Measurements from ENCODE around the gene BSPRY.

Gene BSPRY

DNA sequence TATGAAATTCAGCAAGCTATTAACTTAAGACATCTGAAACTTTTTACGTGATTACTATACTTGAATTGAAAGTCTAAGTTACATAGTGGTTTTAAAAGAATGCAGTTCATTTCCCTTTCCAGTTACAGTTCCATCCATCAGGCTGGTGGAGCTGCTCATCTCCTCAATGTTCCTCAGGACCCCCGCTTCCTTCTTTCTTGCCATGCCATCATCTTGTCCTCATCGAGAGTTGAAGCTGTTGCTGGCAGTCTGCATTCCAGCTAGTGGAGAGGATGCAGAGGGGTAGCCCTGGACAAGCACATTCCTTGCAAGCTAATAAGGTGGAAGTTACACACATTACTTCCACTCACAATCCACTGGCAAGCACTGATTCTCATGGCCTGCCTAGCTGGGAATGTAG, 37.4 kb upstream of the BSPRY start:
- Histone ChIP-seq H3K27me3 (ENCODE audit: control insufficient read depth in 3 of 3, insufficient read depth in 3 of 3, low read depth in 1 of 3, low read length in 3 of 3) (peaks cover 0 to 2% (median 0%) of the 10 kb centered on the region in 3 experiments), H3K4ac (ENCODE audit: low read length) (no peak overlapping the region), H2BK5ac (ENCODE audit: low read length) (no peak overlapping the region), H3K27ac (replicated peaks; ENCODE audit: low read length) (no peak overlapping the region), H3K18ac (ENCODE audit: low read length) (no peak overlapping the region), H2AK5ac (ENCODE audit: low read depth, low read length) (no peak overlapping the region), H3K4me2 (ENCODE audit: insufficient read depth, low read length, poor library complexity, severe bottlenecking) (no peak overlapping the region), H3K23ac (ENCODE audit: low read depth, low read length, poor library complexity) (no peak overlapping the region), H3K14ac (ENCODE audit: low read length) (no peak overlapping the region), H3K4me1 (ENCODE audit: control insufficient read depth in 2 of 2, insufficient read depth in 1 of 2, low read depth in 1 of 2, low read length in 2 of 2) (peaks cover 2 to 13% of the 10 kb centered on the region in 2 donors), H3K4me3 (ENCODE audit: low read length in 2 of 2) (no peak overlapping the region), H3K36me3 (replicated peaks in 1 of 2; ENCODE audit: control insufficient read depth in 2 of 2, insufficient read depth in 2 of 2, low read length in 2 of 2) (no peaks in the 10 kb centered on the region), H3K9me3 (replicated peaks in 1 of 2; ENCODE audit: control insufficient read depth in 2 of 2, insufficient read depth in 1 of 2, low read depth in 1 of 2, low read length in 2 of 2) (no peaks in the 10 kb centered on the region), H4K91ac (ENCODE audit: low read depth, low read length, poor library complexity) (no peak overlapping the region), H2BK15ac (ENCODE audit: low read length) (no peak overlapping the region), H2BK12ac (ENCODE audit: low read length) (no peak overlapping the region), H2BK120ac (ENCODE audit: low read depth, low read length) (no peak overlapping the region), H2AFZ (ENCODE audit: low read length) (no peak overlapping the region), H3K79me1 (ENCODE audit: low read depth, low read length) (no peaks in the 10 kb centered on the region), H3K9ac (ENCODE audit: low read depth, low read length, poor library complexity) (no peak overlapping the region), H4K8ac (ENCODE audit: low read depth, low read length) (no peak overlapping the region)
- no CpG with 5 or more reads among the region's 3 CpGs for WGBS, 2 donors (ENCODE audit: extremely low coverage in 2 of 2, insufficient read length in 2 of 2, insufficient replicate concordance in 1 of 2)
- DNase-seq (ENCODE audit: low spot score) = no peak

DNA sequence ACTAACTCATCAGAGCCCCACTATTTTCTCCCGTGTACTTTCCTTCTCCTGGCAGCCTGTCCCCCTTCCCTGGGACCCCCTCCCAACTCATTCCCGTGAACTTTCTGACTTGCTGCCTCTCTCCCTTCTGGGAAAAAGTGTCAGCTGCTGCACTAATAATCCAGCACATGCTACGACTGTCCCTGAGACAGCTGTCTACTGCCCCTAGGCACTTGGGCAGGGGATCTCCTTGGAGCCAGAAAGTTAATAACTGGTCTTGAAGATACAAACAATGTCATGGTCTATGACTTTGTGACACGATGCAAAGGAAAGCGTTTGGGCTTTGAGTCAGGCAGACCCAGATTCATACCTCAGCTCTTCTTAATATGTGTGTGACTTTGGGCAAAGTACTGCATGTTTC, 36.1 kb upstream of the BSPRY start:
- Histone ChIP-seq H2BK15ac (ENCODE audit: low read length) (no peak overlapping the region), H3K27ac (replicated peaks; ENCODE audit: low read length) (no peak overlapping the region), H3K4me3 (ENCODE audit: low read length in 2 of 2) (no peak overlapping the region), H3K4me2 (ENCODE audit: insufficient read depth, low read length, poor library complexity, severe bottlenecking) (no peak overlapping the region), H3K36me3 (replicated peaks in 1 of 2; ENCODE audit: control insufficient read depth in 2 of 2, insufficient read depth in 2 of 2, low read length in 2 of 2) (no peaks in the 10 kb centered on the region), H3K9ac (ENCODE audit: low read depth, low read length, poor library complexity) (no peak overlapping the region), H2BK12ac (ENCODE audit: low read length) (no peak overlapping the region), H3K18ac (ENCODE audit: low read length) (no peak overlapping the region), H3K14ac (ENCODE audit: low read length) (no peak overlapping the region), H3K23ac (ENCODE audit: low read depth, low read length, poor library complexity) (no peak overlapping the region), H2AK5ac (ENCODE audit: low read depth, low read length) (no peak overlapping the region), H4K91ac (ENCODE audit: low read depth, low read length, poor library complexity) (no peak overlapping the region), H3K9me3 (replicated peaks in 1 of 2; ENCODE audit: control insufficient read depth in 2 of 2, insufficient read depth in 1 of 2, low read depth in 1 of 2, low read length in 2 of 2) (no peaks in the 10 kb centered on the region), H2BK5ac (ENCODE audit: low read length) (no peak overlapping the region), H4K8ac (ENCODE audit: low read depth, low read length) (no peak overlapping the region), H2AFZ (ENCODE audit: low read length) (no peak overlapping the region), H3K27me3 (ENCODE audit: control insufficient read depth in 3 of 3, insufficient read depth in 3 of 3, low read depth in 1 of 3, low read length in 3 of 3) (peaks cover 0 to 2% (median 0%) of the 10 kb centered on the region in 3 experiments), H3K4ac (ENCODE audit: low read length) (no peak overlapping the region), H3K79me1 (ENCODE audit: low read depth, low read length) (no peaks in the 10 kb centered on the region), H3K4me1 (ENCODE audit: control insufficient read depth in 2 of 2, insufficient read depth in 1 of 2, low read depth in 1 of 2, low read length in 2 of 2) (peaks cover 2 to 9% of the 10 kb centered on the region in 2 donors), H2BK120ac (ENCODE audit: low read depth, low read length) (no peak overlapping the region)
- no CpG with 5 or more reads among the region's 5 CpGs for WGBS, 2 donors (ENCODE audit: extremely low coverage in 2 of 2, insufficient read length in 2 of 2, insufficient replicate concordance in 1 of 2)
- no peak for DNase-seq (ENCODE audit: low spot score)

DNA sequence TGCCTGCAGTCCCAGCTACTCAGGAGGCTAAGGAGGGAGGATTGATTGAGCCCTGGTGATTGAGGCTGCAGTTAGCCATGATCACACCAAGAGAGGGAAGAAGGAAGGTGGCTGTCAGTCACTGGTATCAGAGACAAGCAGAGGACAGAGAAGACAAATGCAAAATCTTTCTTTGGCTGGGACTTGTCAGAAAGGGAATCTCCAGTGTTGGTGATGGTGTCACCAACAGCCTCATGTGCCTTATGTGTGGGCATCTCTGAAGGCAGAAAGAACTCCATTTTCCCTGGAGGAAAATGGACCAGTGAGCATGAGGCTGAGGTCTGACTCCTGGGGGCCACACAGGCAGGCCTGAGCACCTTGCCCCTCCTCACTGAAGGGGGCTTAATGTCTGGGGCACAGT, 34.1 kb upstream of the BSPRY start:
- no peak overlapping the region for H3K27ac ChIP-seq (replicated peaks; ENCODE audit: low read length)
- H4K91ac ChIP-seq (ENCODE audit: low read depth, low read length, poor library complexity) = no peak overlapping the region
- no peaks in the 10 kb centered on the region for H3K79me1 ChIP-seq (ENCODE audit: low read depth, low read length)
- no peaks in the 10 kb centered on the region for H3K36me3 ChIP-seq (replicated peaks in 1 of 2; ENCODE audit: control insufficient read depth in 2 of 2, insufficient read depth in 2 of 2, low read length in 2 of 2)
- H3K4ac ChIP-seq (ENCODE audit: low read length) = no peak overlapping the region
- no peak overlapping the region for H3K4me2 ChIP-seq (ENCODE audit: insufficient read depth, low read length, poor library complexity, severe bottlenecking)
- H4K8ac ChIP-seq (ENCODE audit: low read depth, low read length) = no peak overlapping the region
- no peak overlapping the region for H2BK12ac ChIP-seq (ENCODE audit: low read length)
- H3K14ac ChIP-seq (ENCODE audit: low read length) = no peak overlapping the region
- H3K4me1 ChIP-seq (ENCODE audit: control insufficient read depth in 2 of 2, insufficient read depth in 1 of 2, low read depth in 1 of 2, low read length in 2 of 2) = peaks cover 2 to 9% of the 10 kb centered on the region in 2 donors
- no peak overlapping the region for H3K9ac ChIP-seq (ENCODE audit: low read depth, low read length, poor library complexity)
- no peaks in the 10 kb centered on the region for H3K9me3 ChIP-seq (replicated peaks in 1 of 2; ENCODE audit: control insufficient read depth in 2 of 2, insufficient read depth in 1 of 2, low read depth in 1 of 2, low read length in 2 of 2)
- H2BK5ac ChIP-seq (ENCODE audit: low read length) = no peak overlapping the region
- no peak overlapping the region for H3K23ac ChIP-seq (ENCODE audit: low read depth, low read length, poor library complexity)
- H2BK120ac ChIP-seq (ENCODE audit: low read depth, low read length) = no peak overlapping the region
- no peak overlapping the region for H2AFZ ChIP-seq (ENCODE audit: low read length)
- H2AK5ac ChIP-seq (ENCODE audit: low read depth, low read length) = no peak overlapping the region
- H3K4me3 ChIP-seq (ENCODE audit: low read length in 2 of 2) = no peak overlapping the region
- no peak overlapping the region for H3K18ac ChIP-seq (ENCODE audit: low read length)
- no peak overlapping the region for H2BK15ac ChIP-seq (ENCODE audit: low read length)
- H3K27me3 ChIP-seq (ENCODE audit: control insufficient read depth in 3 of 3, insufficient read depth in 3 of 3, low read depth in 1 of 3, low read length in 3 of 3) = peaks cover 0 to 2% (median 0%) of the 10 kb centered on the region in 3 experiments
- DNase-seq (ENCODE audit: low spot score) = no peak

DNA sequence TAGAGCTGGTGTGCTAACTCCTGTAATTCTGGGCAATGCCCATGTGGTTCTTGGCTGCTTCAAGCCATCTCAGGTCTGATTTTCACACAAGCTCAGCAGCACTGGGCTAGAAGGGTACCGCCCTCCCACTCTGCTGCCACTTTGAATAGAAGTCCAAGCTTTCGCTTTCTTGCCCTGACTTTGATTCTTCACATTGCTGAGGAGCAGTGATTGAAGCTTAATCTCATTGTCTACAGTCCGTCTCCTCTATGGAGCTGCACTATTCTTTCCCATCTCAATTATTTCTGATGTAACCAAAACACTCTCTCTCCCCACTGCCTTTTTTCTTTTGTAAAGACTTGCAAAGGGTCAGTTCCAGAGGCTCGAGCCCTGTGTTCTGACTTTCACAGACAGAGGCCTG, 33.3 kb upstream of the BSPRY start:
- Histone ChIP-seq H3K4me1 (ENCODE audit: control insufficient read depth in 2 of 2, insufficient read depth in 1 of 2, low read depth in 1 of 2, low read length in 2 of 2) (peaks cover 2 to 9% of the 10 kb centered on the region in 2 donors), H2AFZ (ENCODE audit: low read length) (peak overlapping the region; percentile 6), H4K91ac (ENCODE audit: low read depth, low read length, poor library complexity) (no peak overlapping the region), H3K27me3 (ENCODE audit: control insufficient read depth in 3 of 3, insufficient read depth in 3 of 3, low read depth in 1 of 3, low read length in 3 of 3) (no peaks in the 10 kb centered on the region), H3K4me3 (ENCODE audit: low read length in 2 of 2) (no peak overlapping the region), H3K9me3 (replicated peaks in 1 of 2; ENCODE audit: control insufficient read depth in 2 of 2, insufficient read depth in 1 of 2, low read depth in 1 of 2, low read length in 2 of 2) (no peaks in the 10 kb centered on the region), H4K8ac (ENCODE audit: low read depth, low read length) (no peak overlapping the region), H3K4me2 (ENCODE audit: insufficient read depth, low read length, poor library complexity, severe bottlenecking) (no peak overlapping the region), H3K79me1 (ENCODE audit: low read depth, low read length) (no peaks in the 10 kb centered on the region), H3K14ac (ENCODE audit: low read length) (no peak overlapping the region), H2BK12ac (ENCODE audit: low read length) (no peak overlapping the region), H3K27ac (replicated peaks; ENCODE audit: low read length) (no peak overlapping the region), H3K36me3 (replicated peaks in 1 of 2; ENCODE audit: control insufficient read depth in 2 of 2, insufficient read depth in 2 of 2, low read length in 2 of 2) (no peaks in the 10 kb centered on the region), H3K23ac (ENCODE audit: low read depth, low read length, poor library complexity) (no peak overlapping the region), H2BK15ac (ENCODE audit: low read length) (no peak overlapping the region), H3K4ac (ENCODE audit: low read length) (no peak overlapping the region), H2BK5ac (ENCODE audit: low read length) (no peak overlapping the region), H3K9ac (ENCODE audit: low read depth, low read length, poor library complexity) (no peak overlapping the region), H2AK5ac (ENCODE audit: low read depth, low read length) (no peak overlapping the region), H2BK120ac (ENCODE audit: low read depth, low read length) (no peak overlapping the region), H3K18ac (ENCODE audit: low read length) (no peak overlapping the region)
- no CpG with 5 or more reads among the region's 4 CpGs for WGBS, 2 donors (ENCODE audit: extremely low coverage in 2 of 2, insufficient read length in 2 of 2, insufficient replicate concordance in 1 of 2)
- DNase-seq (ENCODE audit: low spot score) = no peak

Data from neuronal stem cell (in vitro differentiated cells).